Measurements from ENCODE around the gene CMTM5. TPM values are rescaled to one million over a fixed set of nuclear protein-coding genes. Genes with fewer than 3 reads are reported as not detected.

The CMTM5 gene
- polyA plus RNA-seq, 1 of the 3 experiments (the other 2 are of a cell fraction) = 0.13 TPM

DNA sequence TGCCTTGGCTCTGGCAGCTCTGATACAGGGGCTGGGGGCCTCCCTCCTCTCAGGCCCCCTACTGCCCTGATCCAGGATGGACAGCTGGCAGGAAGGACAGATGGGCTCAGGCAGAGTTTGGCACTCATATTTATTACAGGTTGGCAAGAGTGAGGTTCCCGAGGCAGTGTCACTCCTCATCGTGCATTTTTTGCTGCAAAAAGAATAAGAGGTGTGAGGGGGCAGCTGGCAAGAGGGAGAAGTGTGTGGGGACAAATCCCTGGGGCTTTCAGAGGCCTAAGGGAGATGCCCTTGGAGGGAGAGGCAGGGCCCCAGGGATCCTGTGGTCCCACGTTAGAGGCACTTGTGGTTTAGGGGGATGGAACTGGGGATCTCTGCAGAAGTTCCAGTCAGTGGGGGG, 5.0 kb downstream of the CMTM5 start:
- no peaks in the 10 kb centered on the region for H4K20me1 ChIP-seq (ENCODE audit: insufficient read depth)
- 6% methylated on average over 3 of the region's 3 CpGs for WGBS (ENCODE audit: low lambda C conversion rate)
- no peak for TF ChIP-seq REST (IDR thresholded peaks at IDR 0.05; ENCODE audit: low read depth, low read length)
- no peak overlapping the region for H2AFZ ChIP-seq (ENCODE audit: low read depth)
- H3K9me3 ChIP-seq = no peaks in the 10 kb centered on the region
- no peak overlapping the region for H3K4me2 ChIP-seq
- no peak overlapping the region for H3K27ac ChIP-seq (ENCODE audit: low read depth in 2 of 2, low read length in 1 of 2)
- DNase-seq = no peak
- no peak overlapping the region for H3K4me3 ChIP-seq (ENCODE audit: low read depth in 2 of 2, low read length in 1 of 2)
- H3K9me2 ChIP-seq = no peaks in the 10 kb centered on the region
- H3K27me3 ChIP-seq (ENCODE audit: insufficient read depth) = peaks cover 8% of the 10 kb centered on the region
- no peaks in the 10 kb centered on the region for H3K36me3 ChIP-seq (replicated peaks in 1 of 2; ENCODE audit: control insufficient read depth in 1 of 2, insufficient read depth in 2 of 2, low read length in 1 of 2)
- H3K4me1 ChIP-seq (ENCODE audit: control insufficient read depth in 1 of 2, insufficient read depth in 2 of 2, low read depth in 1 of 2, low read length in 1 of 2) = peaks cover 0 to 3% of the 10 kb centered on the region in 2 experiments; a peak in 1 of 4 replicates
- H3K9ac ChIP-seq = no peak overlapping the region
- ChIA-PET POLR2A (no interaction called here), CTCF (interaction anchor here (1.2 to 8.2 kb wide), 4 partner anchors 15 to 87 kb away, joined by 3 to 179 read pairs (median 22); partner anchors contain the start of gene PABPN1)
- H3F3A ChIP-seq (replicated peaks; ENCODE audit: insufficient read depth) = no peaks in the 10 kb centered on the region
- H3K79me2 ChIP-seq (ENCODE audit: insufficient read depth) = no peaks in the 10 kb centered on the region

DNA sequence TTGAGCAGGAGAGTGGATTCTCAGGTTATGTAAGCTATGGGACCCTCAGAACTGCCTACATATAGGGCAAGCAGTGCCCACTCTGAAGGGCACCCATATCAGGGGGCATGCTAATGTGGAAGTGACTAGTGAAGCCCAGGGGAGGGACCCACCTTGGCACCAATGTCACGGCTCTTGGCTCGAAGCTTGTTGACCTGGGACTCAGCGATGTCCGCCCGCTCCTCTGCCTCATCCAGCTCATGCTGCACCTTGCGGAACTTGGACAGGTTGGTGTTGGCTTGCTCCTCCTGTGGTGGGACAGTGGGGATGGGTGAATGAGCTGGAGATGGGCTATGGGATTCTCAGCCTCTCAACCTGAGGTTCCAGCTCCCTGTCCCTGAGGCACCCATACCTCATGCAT, 5.4 kb downstream of the CMTM5 start:
- POLR2A ChIA-PET = interaction anchor here (0.5 kb wide), 1 partner anchor 113 kb away, joined by 3 read pairs; no protein-coding TSS in a partner anchor
- no peak for DNase-seq

More for the DNA sequence above, 5.4 kb downstream of the CMTM5 start:
- Histone ChIP-seq H3K36me3 (replicated peaks in 1 of 2; ENCODE audit: control insufficient read depth in 1 of 2, insufficient read depth in 2 of 2, low read length in 1 of 2) (no peaks in the 10 kb centered on the region), H3K4me3 (ENCODE audit: low read depth in 2 of 2, low read length in 1 of 2) (no peak overlapping the region), H3F3A (replicated peaks; ENCODE audit: insufficient read depth) (no peaks in the 10 kb centered on the region), H3K9me2 (no peaks in the 10 kb centered on the region), H3K9ac (no peak overlapping the region), H3K4me2 (no peak overlapping the region), H3K27me3 (ENCODE audit: insufficient read depth) (peaks cover 8% of the 10 kb centered on the region), H3K4me1 (ENCODE audit: control insufficient read depth in 1 of 2, insufficient read depth in 2 of 2, low read depth in 1 of 2, low read length in 1 of 2) (peaks cover 0 to 3% of the 10 kb centered on the region in 2 experiments; a peak in 1 of 4 replicates), H3K27ac (ENCODE audit: low read depth in 2 of 2, low read length in 1 of 2) (no peak overlapping the region), H3K79me2 (ENCODE audit: insufficient read depth) (no peaks in the 10 kb centered on the region), H2AFZ (ENCODE audit: low read depth) (no peak overlapping the region), H3K9me3 (no peaks in the 10 kb centered on the region), H4K20me1 (ENCODE audit: insufficient read depth) (no peaks in the 10 kb centered on the region)
- TF ChIP-seq, protein P1, sequence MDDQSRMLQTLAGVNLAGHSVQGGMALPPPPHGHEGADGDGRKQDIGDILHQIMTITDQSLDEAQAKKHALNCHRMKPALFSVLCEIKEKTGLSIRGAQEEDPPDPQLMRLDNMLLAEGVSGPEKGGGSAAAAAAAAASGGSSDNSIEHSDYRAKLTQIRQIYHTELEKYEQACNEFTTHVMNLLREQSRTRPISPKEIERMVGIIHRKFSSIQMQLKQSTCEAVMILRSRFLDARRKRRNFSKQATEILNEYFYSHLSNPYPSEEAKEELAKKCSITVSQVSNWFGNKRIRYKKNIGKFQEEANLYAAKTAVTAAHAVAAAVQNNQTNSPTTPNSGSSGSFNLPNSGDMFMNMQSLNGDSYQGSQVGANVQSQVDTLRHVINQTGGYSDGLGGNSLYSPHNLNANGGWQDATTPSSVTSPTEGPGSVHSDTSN (IDR thresholded peaks at IDR 0.05) = no peak
- TF ChIP-seq FOXJ3 (CRISPR knock-in tag; IDR thresholded peaks at IDR 0.05) (no peak), RXRA (IDR thresholded peaks at IDR 0.05; ENCODE audit: borderline replicate concordance, low read depth) (no peak), USF2 (IDR thresholded peaks at IDR 0.05; ENCODE audit: borderline replicate concordance, low read depth, low read length) (no peak), RCOR1 (IDR thresholded peaks at IDR 0.05; ENCODE audit: low read length) (no peak), MXI1 (IDR thresholded peaks at IDR 0.05; ENCODE audit: low read depth, low read length) (no peak), EP300 (IDR thresholded peaks at IDR 0.05; ENCODE audit: borderline replicate concordance in 1 of 2, low read depth in 1 of 2, low read length in 1 of 2) (no peak), RFX5 (IDR thresholded peaks at IDR 0.05; ENCODE audit: low read length) (no peak)
- TF ChIP-seq, protein P2, sequence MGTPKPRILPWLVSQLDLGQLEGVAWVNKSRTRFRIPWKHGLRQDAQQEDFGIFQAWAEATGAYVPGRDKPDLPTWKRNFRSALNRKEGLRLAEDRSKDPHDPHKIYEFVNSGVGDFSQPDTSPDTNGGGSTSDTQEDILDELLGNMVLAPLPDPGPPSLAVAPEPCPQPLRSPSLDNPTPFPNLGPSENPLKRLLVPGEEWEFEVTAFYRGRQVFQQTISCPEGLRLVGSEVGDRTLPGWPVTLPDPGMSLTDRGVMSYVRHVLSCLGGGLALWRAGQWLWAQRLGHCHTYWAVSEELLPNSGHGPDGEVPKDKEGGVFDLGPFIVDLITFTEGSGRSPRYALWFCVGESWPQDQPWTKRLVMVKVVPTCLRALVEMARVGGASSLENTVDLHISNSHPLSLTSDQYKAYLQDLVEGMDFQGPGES (IDR thresholded peaks at IDR 0.05; ENCODE audit: low read depth, low read length) = no peak
- CTCF ChIA-PET = interaction anchor here (1.1 to 8.2 kb wide), 6 partner anchors 13 to 87 kb away, joined by 3 to 179 read pairs (median 5); partner anchors contain the start of gene PABPN1
- 68% methylated on average over 6 of the region's 6 CpGs for WGBS (ENCODE audit: low lambda C conversion rate)
